ENCODE measurements around the gene HDAC6. TPM values are rescaled to one million over a fixed set of nuclear protein-coding genes. Genes with fewer than 3 reads are reported as not detected.

The HDAC6 gene
- total and polyA plus RNA-seq, 10 of the 15 experiments (the other 5 are each of a cell fraction or from before 2014, with no cell fraction given), result 8.3 to 47.0 (median 34.1) TPM

- ChIA-PET CTCF (no interaction called here), SMC1A (ENCODE audit: uncharacterized antibody, unreplicated experiment) (no interaction called here), POLR2A (no interaction called here), RAD21 (ENCODE audit: unreplicated experiment) (no interaction called here)
- intact Hi-C loops (cut with micrococcal nuclease; ENCODE audit: unreplicated experiment) (no loop called here), in situ Hi-C loops (cut with MboI) (loop anchor here (25.0 kb wide), 1 partner anchor 1007 kb away; no protein-coding TSS in a partner anchor)
- no peaks in the 10 kb centered on the region for H3K27me3 ChIP-seq (replicated peaks in 1 of 2; ENCODE audit: control insufficient read depth in 2 of 2, insufficient read depth in 2 of 2, low read length in 1 of 2)
- no peak overlapping the region for H3K4me3 ChIP-seq
- H3K27ac ChIP-seq (ENCODE audit: control insufficient read depth, insufficient read depth), result no peak overlapping the region
- ATAC-seq (no peak), DNase-seq (ENCODE audit: low read depth, low spot score) (no peak), FAIRE-seq (no peak)
- BruUV-seq (replicated peaks), result no TSS peak
- no peak overlapping the region for H2AFZ ChIP-seq (ENCODE audit: control insufficient read depth, low read depth, low read length)
- H3K9me3 ChIP-seq (replicated peaks; ENCODE audit: control insufficient read depth, insufficient read depth, low read length), result no peaks in the 10 kb centered on the region; the same call in 2 of the 3 replicates
- TF ChIP-seq RAD21 (IDR thresholded peaks at IDR 0.05; ENCODE audit: insufficient read depth, low read depth, low read length) (no peak), BCL11A (IDR thresholded peaks at IDR 0.05; ENCODE audit: low read depth, low read length) (no peak), CTCF (IDR thresholded peaks at IDR 0.05 in 2 of 3, conservative IDR thresholded peaks at IDR 0.05 in 1 of 3; ENCODE audit: control insufficient read depth in 2 of 3, extremely low read depth in 1 of 3, insufficient read depth in 1 of 3, low read depth in 3 of 3, low read length in 3 of 3) (0 out of 6 replicates have a peak, but pooled peaks of 2 of the 3 experiments have one; percentile 4), ZBTB40 (IDR thresholded peaks at IDR 0.05; ENCODE audit: borderline replicate concordance) (no peak), ESRRA (IDR thresholded peaks at IDR 0.05; ENCODE audit: low read length) (no peak), ATF3 (IDR thresholded peaks at IDR 0.05; ENCODE audit: borderline replicate concordance, extremely low read depth, low read depth, low read length) (no peak), NRF1 (conservative IDR thresholded peaks at IDR 0.05; ENCODE audit: low read depth, low read length) (no peak)
- H3K4me2 ChIP-seq (ENCODE audit: control insufficient read depth, insufficient read depth), result no peak overlapping the region
- H3K4me1 ChIP-seq (ENCODE audit: control insufficient read depth, insufficient read depth, low read length), result no peaks in the 10 kb centered on the region
- H3K79me2 ChIP-seq (ENCODE audit: control insufficient read depth, insufficient read depth, low read length), result no peaks in the 10 kb centered on the region
- WGBS (ENCODE audit: insufficient coverage, insufficient replicate concordance, low lambda C conversion rate, missing lambda C conversion rate), result 35% methylated on average over 4 of the region's 5 CpGs
- H3K36me3 ChIP-seq (ENCODE audit: control insufficient read depth in 2 of 2, insufficient read depth in 2 of 2, low read length in 1 of 2), result no peaks in the 10 kb centered on the region
- H4K20me1 ChIP-seq (ENCODE audit: control insufficient read depth, insufficient read depth), result no peaks in the 10 kb centered on the region
- no peak overlapping the region for H3K9ac ChIP-seq (ENCODE audit: control insufficient read depth, insufficient read depth, low read length)
Observed at GRCh38 chrX:48854898-48855297, 53.0 kb downstream of the HDAC6 start.
